ENCODE data around the gene HIVEP3.

GRCh38 chr1:41784531-41785274 lies 134.0 kb downstream of the HIVEP3 start:
- TF ChIP-seq POLR2AphosphoS5 (IDR thresholded peaks at IDR 0.05; ENCODE audit: low read depth, low read length), result no peak
- TF ChIP-seq TCF7L2 (IDR thresholded peaks at IDR 0.05; ENCODE audit: low read depth, low read length), result no peak
- no peak for TF ChIP-seq CTCF (IDR thresholded peaks at IDR 0.05)
- no peak for TF ChIP-seq REST (IDR thresholded peaks at IDR 0.05; ENCODE audit: insufficient read depth in 1 of 2, low read depth in 2 of 2, low read length in 1 of 2)
- no peak for TF ChIP-seq SIN3A (IDR thresholded peaks at IDR 0.05; ENCODE audit: borderline replicate concordance, insufficient read depth, low read depth, low read length)

Measured in Panc1 (cell line).